Omental fat pad (tissue), 4 donors: ENCODE results near the gene PXDN. TPM values are rescaled to one million over a fixed set of nuclear protein-coding genes. Genes with fewer than 3 reads are reported as not detected.

ENCODE experiments used
- ATAC-seq: fragments of 150-250 bp; one replicate; pipeline ENCODE4 v1.9.1; 2016; ENCODE audit warnings: mild to moderate bottlenecking, moderate library complexity; ENCODE audit not compliant: low FRiP score
- DNase-seq: peaks from one replicate; pipeline ENCODE4 v3.0.0-alpha.2; 2019; ENCODE audit warnings: low spot score
- total RNA-seq, 4 donors: library from RNA; depleted of rRNA; stranded (reverse); fragments of >200 nt; gene quantifications; one replicate each; pipeline ENCODE4 v1.1.0, GENCODE V29; 2016
- TF ChIP-seq, protein P1 (sequence below), 3 donors: fragments of 450-650 bp; IDR thresholded peaks; one replicate each; pipeline ENCODE4 v1.5.1; 2016 to 2017; ENCODE audit warnings: antibody characterized with exemption in 3 of 3, mild to moderate bottlenecking in 3 of 3, moderate library complexity in 2 of 3

The PXDN gene
- total RNA-seq, 4 donors from 2014 or later, result 81.2 to 228 (median 112) TPM

DNA sequence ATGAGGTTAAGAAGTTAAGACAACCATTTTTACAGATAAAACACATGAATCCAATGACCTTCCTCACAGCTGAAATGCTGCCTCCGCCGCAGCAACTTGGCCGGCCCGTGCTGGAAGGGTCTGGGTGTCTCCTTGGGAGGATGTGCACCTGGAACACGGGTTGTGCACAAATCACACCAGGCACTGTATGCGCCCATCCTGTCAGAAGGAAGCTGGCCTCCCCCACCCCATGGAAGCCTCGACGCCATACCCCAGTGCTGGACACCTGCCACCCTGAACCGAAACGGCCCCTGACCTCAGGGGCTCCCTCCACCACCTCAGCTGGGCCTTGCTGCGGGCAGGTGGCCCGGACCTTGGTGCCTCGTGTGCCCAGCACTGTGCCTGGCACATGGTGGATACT lies 111.8 kb downstream of the PXDN start:
- no peak for DNase-seq
- ATAC-seq, result no peak
- TF ChIP-seq, protein P1, sequence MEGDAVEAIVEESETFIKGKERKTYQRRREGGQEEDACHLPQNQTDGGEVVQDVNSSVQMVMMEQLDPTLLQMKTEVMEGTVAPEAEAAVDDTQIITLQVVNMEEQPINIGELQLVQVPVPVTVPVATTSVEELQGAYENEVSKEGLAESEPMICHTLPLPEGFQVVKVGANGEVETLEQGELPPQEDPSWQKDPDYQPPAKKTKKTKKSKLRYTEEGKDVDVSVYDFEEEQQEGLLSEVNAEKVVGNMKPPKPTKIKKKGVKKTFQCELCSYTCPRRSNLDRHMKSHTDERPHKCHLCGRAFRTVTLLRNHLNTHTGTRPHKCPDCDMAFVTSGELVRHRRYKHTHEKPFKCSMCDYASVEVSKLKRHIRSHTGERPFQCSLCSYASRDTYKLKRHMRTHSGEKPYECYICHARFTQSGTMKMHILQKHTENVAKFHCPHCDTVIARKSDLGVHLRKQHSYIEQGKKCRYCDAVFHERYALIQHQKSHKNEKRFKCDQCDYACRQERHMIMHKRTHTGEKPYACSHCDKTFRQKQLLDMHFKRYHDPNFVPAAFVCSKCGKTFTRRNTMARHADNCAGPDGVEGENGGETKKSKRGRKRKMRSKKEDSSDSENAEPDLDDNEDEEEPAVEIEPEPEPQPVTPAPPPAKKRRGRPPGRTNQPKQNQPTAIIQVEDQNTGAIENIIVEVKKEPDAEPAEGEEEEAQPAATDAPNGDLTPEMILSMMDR (IDR thresholded peaks at IDR 0.05), result no peak

DNA sequence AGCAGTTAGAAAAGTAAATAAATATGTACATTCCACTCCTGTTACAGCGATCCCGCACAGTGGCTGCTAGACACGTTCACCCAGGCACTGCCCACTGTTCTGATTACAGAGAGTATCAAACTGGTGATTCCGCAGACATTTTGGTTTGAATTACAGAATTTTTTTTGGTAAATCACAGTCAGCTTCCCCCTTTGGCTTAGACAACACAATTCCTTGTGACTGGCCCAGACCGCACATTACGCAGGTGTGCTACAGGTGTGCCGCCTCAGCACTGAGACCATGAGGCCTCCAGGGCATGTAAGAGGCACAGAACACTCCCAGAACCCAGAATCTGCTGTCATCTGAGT lies 112.3 kb downstream of the PXDN start:
- DNase-seq (no peak), ATAC-seq (no peak)
- TF ChIP-seq, protein P1 (IDR thresholded peaks at IDR 0.05), result no peak

GRCh38 chr2:1631292-1632001 lies 112.9 kb downstream of the PXDN start:
- DNase-seq, result no peak
- TF ChIP-seq, protein P1 (IDR thresholded peaks at IDR 0.05), result no peak
- no peak for ATAC-seq

GRCh38 chr2:1628893-1629292 lies 115.4 kb downstream of the PXDN start:
- DNase-seq (peak; percentile 59), ATAC-seq (peak; percentile 75)
- TF ChIP-seq, protein P1 (IDR thresholded peaks at IDR 0.05), result no peak

DNA sequence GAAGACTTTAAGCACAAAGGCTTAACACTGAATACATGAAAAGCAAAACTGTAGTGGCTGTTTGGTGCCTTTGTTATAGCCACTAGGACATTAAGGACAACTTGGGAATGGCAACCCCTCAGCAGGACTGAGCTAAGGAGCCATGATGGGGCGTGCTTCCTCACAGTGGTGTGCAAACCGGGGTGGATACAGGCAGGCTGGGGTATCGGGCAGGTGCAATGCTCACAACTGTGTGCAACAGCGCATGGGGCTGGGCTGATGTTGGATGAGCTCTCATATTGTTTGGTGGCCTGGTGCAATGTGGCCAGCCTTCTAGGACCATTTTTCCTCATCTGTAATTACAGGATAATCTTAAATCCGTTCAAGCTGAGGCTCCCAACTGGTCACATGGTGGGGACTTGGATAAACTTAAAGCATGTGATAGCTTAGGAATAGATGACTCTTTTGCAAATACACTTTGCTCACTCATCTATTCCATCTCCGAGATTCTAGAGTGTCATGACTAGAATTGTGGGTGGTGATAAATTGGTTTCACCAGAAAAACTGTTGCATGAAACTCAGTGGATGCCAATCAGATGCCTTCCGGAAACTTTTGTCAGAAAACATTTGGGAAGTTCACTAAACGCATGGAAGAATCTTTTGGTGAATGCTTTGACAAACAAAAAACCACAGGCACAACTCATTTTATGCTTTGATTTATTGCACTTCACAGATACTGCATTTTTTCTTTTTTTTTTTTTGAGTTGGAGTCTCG lies 116.5 kb downstream of the PXDN start:
- ATAC-seq (peak; percentile 38), DNase-seq (no peak)
- TF ChIP-seq, protein P1 (IDR thresholded peaks at IDR 0.05), result no peak

DNA sequence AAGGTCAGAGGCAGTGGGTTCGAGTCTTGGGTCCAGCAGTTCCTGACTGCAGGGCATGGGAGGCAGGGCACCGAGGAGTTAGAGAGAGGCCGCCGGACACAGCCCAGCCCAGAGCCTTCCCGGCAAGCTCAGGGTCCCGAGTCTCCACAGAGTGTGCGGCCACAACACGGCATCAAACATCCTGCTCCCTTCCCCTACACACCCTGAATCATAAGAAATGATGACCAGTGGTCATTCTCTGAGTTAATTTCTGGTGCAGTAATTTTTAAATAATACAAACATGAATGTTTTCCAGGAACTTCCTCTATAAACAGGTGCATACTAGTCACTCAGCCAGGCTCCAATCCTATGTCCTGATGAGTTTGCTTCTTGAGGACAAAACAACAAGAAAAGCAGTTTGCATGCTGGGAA lies 118.0 kb downstream of the PXDN start:
- TF ChIP-seq, protein P1 (IDR thresholded peaks at IDR 0.05), result no peak
- no peak for ATAC-seq
- no peak for DNase-seq
